Gastroesophageal sphincter (tissue), 3 donors: ENCODE results near the gene C1orf21.

ENCODE experiments used
- POLR2A ChIP-seq, 2 donors: fragments of 450-650 bp; IDR thresholded peaks; one replicate each; pipeline ENCODE4 v1.6.1; 2017; ENCODE audit warnings: antibody characterized with exemption in 2 of 2, mild to moderate bottlenecking in 2 of 2, moderate library complexity in 1 of 2
- POLR2AphosphoS5 ChIP-seq: sonication (generic); formaldehyde crosslinking; IDR thresholded peaks from one replicate; pipeline ENCODE4 v1.6.1; 2017; ENCODE audit warnings: antibody characterized with exemption
- TF ChIP-seq, protein P1 (sequence below), 4 experiments: fragments of 200-600 bp in 2 of 4; fragments of 450-650 bp in 2 of 4; sonication (generic) in 1 of 4; IDR thresholded peaks; one replicate each; pipeline ENCODE4 v1.5.1; 2017 to 2019; ENCODE audit warnings: antibody characterized with exemption in 4 of 4, mild to moderate bottlenecking in 2 of 4, moderate library complexity in 2 of 4

DNA sequence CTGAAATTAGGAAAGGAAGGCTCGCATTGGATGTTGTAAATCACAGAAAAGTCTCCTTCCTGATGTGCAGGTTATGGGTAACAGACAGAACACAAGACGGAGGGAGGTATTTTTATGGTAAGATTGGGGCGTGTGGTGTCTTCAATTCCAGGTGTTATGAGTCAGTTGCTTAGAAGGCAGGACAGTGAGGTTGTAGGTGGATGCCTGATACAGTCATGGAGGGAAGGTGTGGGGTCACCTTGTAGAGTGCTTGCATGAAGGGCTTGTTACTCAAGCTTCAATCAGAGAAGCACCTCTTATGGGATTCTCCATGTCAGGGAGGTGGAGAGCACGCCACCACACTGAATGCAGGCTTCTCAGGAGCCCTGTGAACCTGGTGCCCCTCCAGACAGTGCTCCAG is 63.1 kb downstream of the C1orf21 start:
- TF ChIP-seq, protein P1, sequence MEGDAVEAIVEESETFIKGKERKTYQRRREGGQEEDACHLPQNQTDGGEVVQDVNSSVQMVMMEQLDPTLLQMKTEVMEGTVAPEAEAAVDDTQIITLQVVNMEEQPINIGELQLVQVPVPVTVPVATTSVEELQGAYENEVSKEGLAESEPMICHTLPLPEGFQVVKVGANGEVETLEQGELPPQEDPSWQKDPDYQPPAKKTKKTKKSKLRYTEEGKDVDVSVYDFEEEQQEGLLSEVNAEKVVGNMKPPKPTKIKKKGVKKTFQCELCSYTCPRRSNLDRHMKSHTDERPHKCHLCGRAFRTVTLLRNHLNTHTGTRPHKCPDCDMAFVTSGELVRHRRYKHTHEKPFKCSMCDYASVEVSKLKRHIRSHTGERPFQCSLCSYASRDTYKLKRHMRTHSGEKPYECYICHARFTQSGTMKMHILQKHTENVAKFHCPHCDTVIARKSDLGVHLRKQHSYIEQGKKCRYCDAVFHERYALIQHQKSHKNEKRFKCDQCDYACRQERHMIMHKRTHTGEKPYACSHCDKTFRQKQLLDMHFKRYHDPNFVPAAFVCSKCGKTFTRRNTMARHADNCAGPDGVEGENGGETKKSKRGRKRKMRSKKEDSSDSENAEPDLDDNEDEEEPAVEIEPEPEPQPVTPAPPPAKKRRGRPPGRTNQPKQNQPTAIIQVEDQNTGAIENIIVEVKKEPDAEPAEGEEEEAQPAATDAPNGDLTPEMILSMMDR (IDR thresholded peaks at IDR 0.05) = no peak
- no peak for TF ChIP-seq POLR2AphosphoS5
- no peak for TF ChIP-seq POLR2A (IDR thresholded peaks at IDR 0.05)
